ENCODE results near the gene RHEB.

DNA sequence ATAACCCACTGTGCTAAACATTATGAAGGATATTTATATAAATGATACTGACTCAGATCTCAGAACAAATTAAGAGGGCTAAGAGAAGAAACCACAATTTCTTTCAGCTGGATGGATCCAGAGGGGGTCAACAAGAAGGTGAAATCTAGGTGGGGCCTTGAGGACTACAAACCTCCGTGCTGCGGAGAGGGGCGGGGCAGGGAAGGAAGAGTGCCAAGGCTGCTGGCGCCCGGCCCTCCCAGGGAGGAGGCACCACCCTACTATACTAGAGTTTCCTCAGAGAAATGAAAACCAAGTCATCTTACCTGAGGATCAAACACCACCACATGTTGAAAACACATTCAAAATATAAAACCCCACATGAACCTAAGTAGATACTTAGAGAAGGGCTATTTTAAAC is 50.4 kb downstream of the RHEB start:
- no peak for TF ChIP-seq RXRA (IDR thresholded peaks at IDR 0.05; ENCODE audit: borderline replicate concordance, low read depth)
- TF ChIP-seq, protein P1, sequence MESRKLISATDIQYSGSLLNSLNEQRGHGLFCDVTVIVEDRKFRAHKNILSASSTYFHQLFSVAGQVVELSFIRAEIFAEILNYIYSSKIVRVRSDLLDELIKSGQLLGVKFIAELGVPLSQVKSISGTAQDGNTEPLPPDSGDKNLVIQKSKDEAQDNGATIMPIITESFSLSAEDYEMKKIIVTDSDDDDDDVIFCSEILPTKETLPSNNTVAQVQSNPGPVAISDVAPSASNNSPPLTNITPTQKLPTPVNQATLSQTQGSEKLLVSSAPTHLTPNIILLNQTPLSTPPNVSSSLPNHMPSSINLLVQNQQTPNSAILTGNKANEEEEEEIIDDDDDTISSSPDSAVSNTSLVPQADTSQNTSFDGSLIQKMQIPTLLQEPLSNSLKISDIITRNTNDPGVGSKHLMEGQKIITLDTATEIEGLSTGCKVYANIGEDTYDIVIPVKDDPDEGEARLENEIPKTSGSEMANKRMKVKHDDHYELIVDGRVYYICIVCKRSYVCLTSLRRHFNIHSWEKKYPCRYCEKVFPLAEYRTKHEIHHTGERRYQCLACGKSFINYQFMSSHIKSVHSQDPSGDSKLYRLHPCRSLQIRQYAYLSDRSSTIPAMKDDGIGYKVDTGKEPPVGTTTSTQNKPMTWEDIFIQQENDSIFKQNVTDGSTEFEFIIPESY (IDR thresholded peaks at IDR 0.05; ENCODE audit: borderline replicate concordance, low read depth) = no peak
- TF ChIP-seq CTCF (IDR thresholded peaks at IDR 0.05) = no peak
- no peak for TF ChIP-seq SMC3 (IDR thresholded peaks at IDR 0.05; ENCODE audit: low read depth, low read length)
- TF ChIP-seq CHD2 (IDR thresholded peaks at IDR 0.05; ENCODE audit: low read length, partially characterized antibody) = no peak
- TF ChIP-seq PBX3 (IDR thresholded peaks at IDR 0.05) = no peak
